Progenitor cell of endocrine pancreas (in vitro differentiated cells): ENCODE data around the gene ELAVL1. TPM values are rescaled to one million over a fixed set of nuclear protein-coding genes. Genes with fewer than 3 reads are reported as not detected.

Experiments
- DNase-seq: peaks from one replicate; pipeline ENCODE4 v3.0.0; 2021; ENCODE audit warnings: low spot score; ENCODE audit not compliant: unreplicated experiment
- H3K27ac Mint-ChIP-seq: 2 replicates; pipeline ENCODE4 v1.8.0; 2021; ENCODE audit warnings: mild to moderate bottlenecking, moderate library complexity, mixed read lengths
- H3K27me3 Mint-ChIP-seq: 2 replicates; pipeline ENCODE4 v1.8.0; 2021; ENCODE audit warnings: mixed read lengths
- H3K36me3 Mint-ChIP-seq: 2 replicates; pipeline ENCODE4 v1.8.0; 2022; ENCODE audit warnings: mixed read lengths; ENCODE audit not compliant: insufficient read depth
- H3K4me1 Mint-ChIP-seq: 2 replicates; pipeline ENCODE4 v1.8.0; 2021; ENCODE audit warnings: low read depth, mixed read lengths
- H3K4me3 Mint-ChIP-seq: 2 replicates; pipeline ENCODE4 v1.8.0; 2021; ENCODE audit warnings: low read depth, mild to moderate bottlenecking, moderate library complexity, mixed read lengths
- H3K9me3 Mint-ChIP-seq: 2 replicates; pipeline ENCODE4 v1.8.0; 2021; ENCODE audit warnings: low read depth, mixed read lengths
- total RNA-seq: library from RNA; stranded (reverse); gene quantifications from 2 replicates; pipeline ENCODE4 v1.2.1, GENCODE V29; 2021
- TF ChIP-seq, protein P1 (sequence below): fragments of 200-600 bp; sonication (generic); IDR thresholded peaks from one replicate; pipeline ENCODE4 v1.5.0; 2021; ENCODE audit warnings: antibody characterized with exemption, mild to moderate bottlenecking; ENCODE audit not compliant: unreplicated experiment

Gene ELAVL1
- total RNA-seq, 1 donor from 2014 or later: 130 TPM

- Mint-ChIP-seq H3K27me3 (no peaks in the 10 kb centered on the region), H3K4me1 (peaks cover 6% of the 10 kb centered on the region), H3K9me3 (no peaks in the 10 kb centered on the region), H3K36me3 (peaks cover 8% of the 10 kb centered on the region), H3K4me3 (peak within 1 kb of the TSS; percentile 85), H3K27ac (peak within 1 kb of the TSS; percentile 95)
- TF ChIP-seq, protein P1, sequence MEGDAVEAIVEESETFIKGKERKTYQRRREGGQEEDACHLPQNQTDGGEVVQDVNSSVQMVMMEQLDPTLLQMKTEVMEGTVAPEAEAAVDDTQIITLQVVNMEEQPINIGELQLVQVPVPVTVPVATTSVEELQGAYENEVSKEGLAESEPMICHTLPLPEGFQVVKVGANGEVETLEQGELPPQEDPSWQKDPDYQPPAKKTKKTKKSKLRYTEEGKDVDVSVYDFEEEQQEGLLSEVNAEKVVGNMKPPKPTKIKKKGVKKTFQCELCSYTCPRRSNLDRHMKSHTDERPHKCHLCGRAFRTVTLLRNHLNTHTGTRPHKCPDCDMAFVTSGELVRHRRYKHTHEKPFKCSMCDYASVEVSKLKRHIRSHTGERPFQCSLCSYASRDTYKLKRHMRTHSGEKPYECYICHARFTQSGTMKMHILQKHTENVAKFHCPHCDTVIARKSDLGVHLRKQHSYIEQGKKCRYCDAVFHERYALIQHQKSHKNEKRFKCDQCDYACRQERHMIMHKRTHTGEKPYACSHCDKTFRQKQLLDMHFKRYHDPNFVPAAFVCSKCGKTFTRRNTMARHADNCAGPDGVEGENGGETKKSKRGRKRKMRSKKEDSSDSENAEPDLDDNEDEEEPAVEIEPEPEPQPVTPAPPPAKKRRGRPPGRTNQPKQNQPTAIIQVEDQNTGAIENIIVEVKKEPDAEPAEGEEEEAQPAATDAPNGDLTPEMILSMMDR: peak; percentile 17
- DNase-seq: peak; percentile 75
These were observed 79.3 kb downstream of the ELAVL1 start, which contains the start of gene CTXN1 for GRCh38 chr19:7926021-7926726. Gene CTXN1 (minus strand): TSS chr19:7926135. CDS start chr19:7925538, 597 bp downstream.

DNA sequence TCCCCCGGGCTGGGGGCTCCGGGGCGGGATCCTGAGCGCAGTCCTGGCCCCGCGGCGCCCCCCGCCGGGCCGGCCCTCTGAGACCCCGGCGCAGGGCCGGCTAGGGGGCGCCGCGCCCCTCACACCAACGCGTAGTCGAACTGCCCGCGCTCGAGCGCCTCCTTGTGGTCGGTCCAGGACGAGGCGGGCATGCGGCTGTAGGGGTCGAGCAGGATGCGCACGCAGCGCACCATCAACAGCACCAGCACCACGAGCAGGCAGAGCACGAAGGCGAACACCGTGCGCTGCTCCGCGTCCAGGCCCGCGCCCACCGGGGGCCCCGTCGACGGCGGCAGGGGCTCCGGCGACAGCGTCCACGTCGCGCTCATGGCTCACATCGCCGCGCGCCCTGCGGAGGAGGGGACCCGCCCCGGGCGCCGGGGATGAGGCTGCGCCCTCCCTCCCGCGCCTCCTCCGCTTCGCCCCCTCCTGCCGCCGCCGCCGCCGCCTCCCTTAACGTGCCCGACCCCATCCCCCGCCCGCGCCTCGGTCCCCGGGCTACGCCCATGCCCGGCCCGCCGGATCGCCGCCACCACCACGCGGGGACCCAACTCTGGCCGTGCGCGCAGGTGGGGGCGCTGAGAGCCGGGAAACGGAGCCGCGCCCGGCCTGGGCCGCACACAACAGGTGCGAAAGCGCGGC lies 80.1 kb downstream of the ELAVL1 start:
- H3K4me1 Mint-ChIP-seq: peaks cover 9% of the 10 kb centered on the region
- H3K9me3 Mint-ChIP-seq: no peaks in the 10 kb centered on the region
- peak overlapping the region; percentile 95 for H3K27ac Mint-ChIP-seq
- DNase-seq: peak; percentile 92
- no peaks in the 10 kb centered on the region for H3K27me3 Mint-ChIP-seq
- H3K4me3 Mint-ChIP-seq: peak overlapping the region; percentile 85
- TF ChIP-seq, protein P1: peak; percentile 98
- H3K36me3 Mint-ChIP-seq: peaks cover 4% of the 10 kb centered on the region

DNA sequence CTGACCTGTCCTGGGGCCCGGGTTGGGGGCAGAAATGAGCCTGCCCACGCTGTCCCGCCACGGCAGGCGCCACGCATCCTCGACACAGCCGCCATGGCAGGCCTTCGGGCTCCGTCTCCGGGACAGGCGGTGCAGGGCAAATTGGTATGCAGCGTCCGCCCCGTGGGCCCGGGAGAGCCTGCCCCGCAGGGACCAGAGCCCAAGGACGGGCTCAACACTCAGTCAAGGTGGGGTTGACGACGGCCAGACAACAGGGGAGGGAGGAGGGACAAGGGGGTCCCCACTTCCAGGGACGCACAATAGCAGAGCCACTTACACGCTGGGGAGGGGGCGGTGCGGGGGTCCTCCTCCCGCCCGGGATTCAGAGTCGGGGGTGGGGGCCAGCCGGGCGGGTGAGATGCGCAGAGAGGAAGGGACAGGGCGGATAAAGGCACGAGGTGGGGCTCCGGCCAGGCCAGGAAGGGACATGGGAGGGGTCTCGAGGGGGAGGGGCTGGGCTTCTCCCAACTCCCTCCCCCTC lies 80.7 kb downstream of the ELAVL1 start:
- Mint-ChIP-seq H3K27ac (no peak overlapping the region), H3K36me3 (peaks cover 4% of the 10 kb centered on the region), H3K4me3 (peak overlapping the region; percentile 58), H3K4me1 (peaks cover 13% of the 10 kb centered on the region), H3K9me3 (no peaks in the 10 kb centered on the region), H3K27me3 (peaks cover 2% of the 10 kb centered on the region)
- TF ChIP-seq, protein P1: no peak
- no peak for DNase-seq

GRCh38 chr19:7924241-7924640 lies 81.2 kb downstream of the ELAVL1 start:
- peaks cover 4% of the 10 kb centered on the region for H3K36me3 Mint-ChIP-seq
- TF ChIP-seq, protein P1: no peak
- H3K4me1 Mint-ChIP-seq: peaks cover 15% of the 10 kb centered on the region
- H3K27ac Mint-ChIP-seq: no peak overlapping the region
- DNase-seq: no peak
- H3K4me3 Mint-ChIP-seq: peak overlapping the region; percentile 61
- H3K9me3 Mint-ChIP-seq: no peaks in the 10 kb centered on the region
- peaks cover 4% of the 10 kb centered on the region for H3K27me3 Mint-ChIP-seq
